ENCODE measurements around the gene KARS1.

DNA sequence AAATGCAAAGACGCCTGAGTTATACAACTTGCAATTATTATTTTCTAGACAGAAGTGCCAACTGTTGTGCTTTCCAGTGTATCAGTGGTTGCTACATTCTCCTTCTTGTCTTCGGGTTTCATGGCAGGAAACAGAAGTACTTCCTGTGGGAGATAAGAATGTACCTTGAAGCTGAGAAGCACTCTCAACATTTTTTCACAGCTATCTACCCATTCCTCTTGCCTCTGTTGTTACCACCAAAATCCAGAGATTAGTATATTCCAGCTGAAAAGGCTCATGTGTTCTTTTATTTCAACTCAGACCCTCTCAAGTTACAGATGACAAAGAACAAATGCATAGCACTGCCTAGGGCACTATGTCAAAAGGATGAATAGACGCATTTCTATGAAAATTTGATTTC lies 19.6 kb downstream of the KARS1 start:
- TF ChIP-seq POLR2AphosphoS5 (IDR thresholded peaks at IDR 0.05; ENCODE audit: low read depth, low read length) (no peak), POLR2A (IDR thresholded peaks at IDR 0.05; ENCODE audit: low read depth, low read length) (no peak), TAF1 (IDR thresholded peaks at IDR 0.05; ENCODE audit: borderline replicate concordance, low read depth, low read length) (no peak)

All from GM12892 (cell line).